ENCODE results near the gene SH3RF3. TPM values are rescaled to one million over a fixed set of nuclear protein-coding genes. Genes with fewer than 3 reads are reported as not detected.

SH3RF3 gene
- total RNA-seq, 2 experiments from 2014 or later: 0.05 to 0.06 TPM

GRCh38 chr2:109188496-109188890, 59.5 kb downstream of the SH3RF3 start:
- no peak overlapping the region for H3K27ac Mint-ChIP-seq
- no peaks in the 10 kb centered on the region for H3K4me1 Mint-ChIP-seq
- H3K4me3 Mint-ChIP-seq: no peak overlapping the region
- no peaks in the 10 kb centered on the region for H3K36me3 Mint-ChIP-seq
- peaks cover 44% of the 10 kb centered on the region for H3K27me3 Mint-ChIP-seq
- CTCF ChIA-PET: no interaction called here
- no peaks in the 10 kb centered on the region for H3K9me3 Mint-ChIP-seq (ENCODE audit: low read depth)
- DNase-seq: no peak
- ATAC-seq: no peak

GRCh38 chr2:109188898-109189297, 59.9 kb downstream of the SH3RF3 start:
- ATAC-seq: no peak
- no peaks in the 10 kb centered on the region for H3K9me3 Mint-ChIP-seq (ENCODE audit: low read depth)
- CTCF ChIA-PET: no interaction called here
- H3K4me1 Mint-ChIP-seq: no peaks in the 10 kb centered on the region
- no peak overlapping the region for H3K27ac Mint-ChIP-seq
- H3K4me3 Mint-ChIP-seq: no peak overlapping the region
- peaks cover 47% of the 10 kb centered on the region for H3K27me3 Mint-ChIP-seq
- no peak for DNase-seq
- no peaks in the 10 kb centered on the region for H3K36me3 Mint-ChIP-seq

- Mint-ChIP-seq H3K4me1 (no peaks in the 10 kb centered on the region), H3K27ac (no peak overlapping the region), H3K4me3 (no peak overlapping the region), H3K9me3 (ENCODE audit: low read depth) (no peaks in the 10 kb centered on the region), H3K27me3 (peaks cover 48% of the 10 kb centered on the region), H3K36me3 (no peaks in the 10 kb centered on the region)
- CTCF ChIA-PET: no interaction called here
- ATAC-seq (no peak), DNase-seq (no peak)
Observed at GRCh38 chr2:109189751-109190150, 60.7 kb downstream of the SH3RF3 start.

- Mint-ChIP-seq H3K27me3 (peaks cover 62% of the 10 kb centered on the region), H3K4me3 (no peak overlapping the region), H3K4me1 (no peaks in the 10 kb centered on the region), H3K36me3 (no peaks in the 10 kb centered on the region), H3K27ac (no peak overlapping the region), H3K9me3 (ENCODE audit: low read depth) (no peaks in the 10 kb centered on the region)
- no peak for ATAC-seq
- no peak for DNase-seq
- CTCF ChIA-PET: no interaction called here
Observed at GRCh38 chr2:109193807-109194619, 65.0 kb downstream of the SH3RF3 start.

- CTCF ChIA-PET: no interaction called here
- Mint-ChIP-seq H3K4me3 (no peak overlapping the region), H3K36me3 (no peaks in the 10 kb centered on the region), H3K27ac (no peak overlapping the region), H3K9me3 (ENCODE audit: low read depth) (no peaks in the 10 kb centered on the region), H3K4me1 (no peaks in the 10 kb centered on the region), H3K27me3 (peaks cover 59% of the 10 kb centered on the region)
- ATAC-seq: no peak
- DNase-seq: no peak
Observed at GRCh38 chr2:109194620-109194937, 65.6 kb downstream of the SH3RF3 start.

GRCh38 chr2:109195193-109196045, 66.4 kb downstream of the SH3RF3 start:
- H3K4me3 Mint-ChIP-seq: no peak overlapping the region
- no peak for DNase-seq
- no peak overlapping the region for H3K27ac Mint-ChIP-seq
- CTCF ChIA-PET: no interaction called here
- H3K4me1 Mint-ChIP-seq: no peaks in the 10 kb centered on the region
- H3K9me3 Mint-ChIP-seq (ENCODE audit: low read depth): no peaks in the 10 kb centered on the region
- ATAC-seq: no peak
- H3K27me3 Mint-ChIP-seq: peaks cover 52% of the 10 kb centered on the region
- H3K36me3 Mint-ChIP-seq: no peaks in the 10 kb centered on the region

GRCh38 chr2:109196081-109196875, 67.3 kb downstream of the SH3RF3 start:
- no peak for DNase-seq
- ATAC-seq: no peak
- no peak overlapping the region for H3K27ac Mint-ChIP-seq
- no peaks in the 10 kb centered on the region for H3K36me3 Mint-ChIP-seq
- peaks cover 44% of the 10 kb centered on the region for H3K27me3 Mint-ChIP-seq
- no peaks in the 10 kb centered on the region for H3K4me1 Mint-ChIP-seq
- no peak overlapping the region for H3K4me3 Mint-ChIP-seq
- CTCF ChIA-PET: no interaction called here
- no peaks in the 10 kb centered on the region for H3K9me3 Mint-ChIP-seq (ENCODE audit: low read depth)

- no peaks in the 10 kb centered on the region for H3K36me3 Mint-ChIP-seq
- peaks cover 40% of the 10 kb centered on the region for H3K27me3 Mint-ChIP-seq
- H3K27ac Mint-ChIP-seq: no peak overlapping the region
- H3K9me3 Mint-ChIP-seq (ENCODE audit: low read depth): no peaks in the 10 kb centered on the region
- ATAC-seq (no peak), DNase-seq (no peak)
- H3K4me3 Mint-ChIP-seq: no peak overlapping the region
- no peaks in the 10 kb centered on the region for H3K4me1 Mint-ChIP-seq
- CTCF ChIA-PET: no interaction called here
Observed at GRCh38 chr2:109197491-109198418, 68.8 kb downstream of the SH3RF3 start.

- Mint-ChIP-seq H3K27me3 (peaks cover 37% of the 10 kb centered on the region), H3K4me1 (no peaks in the 10 kb centered on the region), H3K36me3 (no peaks in the 10 kb centered on the region), H3K27ac (no peak overlapping the region), H3K4me3 (no peak overlapping the region), H3K9me3 (ENCODE audit: low read depth) (no peaks in the 10 kb centered on the region)
- CTCF ChIA-PET: no interaction called here
- DNase-seq (peak; percentile 28), ATAC-seq (no peak)
Observed at GRCh38 chr2:109199790-109200189, 70.8 kb downstream of the SH3RF3 start.

- DNase-seq (no peak), ATAC-seq (no peak)
- Mint-ChIP-seq H3K4me3 (no peak overlapping the region), H3K36me3 (no peaks in the 10 kb centered on the region), H3K27ac (no peak overlapping the region), H3K9me3 (ENCODE audit: low read depth) (no peaks in the 10 kb centered on the region), H3K4me1 (no peaks in the 10 kb centered on the region), H3K27me3 (peaks cover 33% of the 10 kb centered on the region)
- CTCF ChIA-PET: no interaction called here
Observed at GRCh38 chr2:109200616-109201464, 71.8 kb downstream of the SH3RF3 start.

GRCh38 chr2:109201465-109202327, 72.7 kb downstream of the SH3RF3 start:
- no peaks in the 10 kb centered on the region for H3K4me1 Mint-ChIP-seq
- no peak for ATAC-seq
- CTCF ChIA-PET: no interaction called here
- peaks cover 36% of the 10 kb centered on the region for H3K27me3 Mint-ChIP-seq
- H3K27ac Mint-ChIP-seq: no peak overlapping the region
- H3K9me3 Mint-ChIP-seq (ENCODE audit: low read depth): no peaks in the 10 kb centered on the region
- no peaks in the 10 kb centered on the region for H3K36me3 Mint-ChIP-seq
- no peak for DNase-seq
- H3K4me3 Mint-ChIP-seq: no peak overlapping the region
